Right lobe of liver (tissue), 6 donors: Measurements from ENCODE around the gene STAB1. TPM values are rescaled to one million over a fixed set of nuclear protein-coding genes. Genes with fewer than 3 reads are reported as not detected.

Experiments
- ATAC-seq, 4 donors: fragments of 200-7000 bp; cut with Tn5 transposase; one replicate each; pipeline ENCODE4 v1.9.1; 2020; ENCODE audit warnings: mild to moderate bottlenecking in 4 of 4, moderate library complexity in 4 of 4
- DNase-seq, 3 donors: peaks; one replicate each; pipeline ENCODE4 v3.0.0-alpha.2; 2020
- H3K27ac ChIP-seq, 3 donors: fragments of 200-600 bp; one replicate each; pipeline ENCODE4 v1.8.0; 2022
- H3K27me3 ChIP-seq, 2 donors: fragments of 200-600 bp; one replicate each; pipeline ENCODE4 v1.8.0; 2022
- H3K36me3 ChIP-seq, 4 donors: fragments of 200-600 bp; sonication (generic) in 1 of 4; one replicate each; pipeline versions ENCODE4 v1.5.1 to v1.8.0; 2017 to 2022; ENCODE audit warnings: control low read depth in 1 of 4
- H3K4me1 ChIP-seq, 4 donors: fragments of 200-600 bp; sonication (generic) in 1 of 4; one replicate each; pipeline versions ENCODE4 v1.5.1 to v1.8.0; 2017 to 2022; ENCODE audit warnings: control low read depth in 1 of 4
- H3K4me3 ChIP-seq, 3 donors: fragments of 200-600 bp; one replicate each; pipeline ENCODE4 v1.8.0; 2022
- H3K9me3 ChIP-seq, 4 donors: fragments of 200-600 bp; sonication (generic) in 1 of 4; one replicate each; pipeline versions ENCODE4 v1.5.1 to v1.8.0; 2017 to 2022; ENCODE audit warnings: control low read depth in 1 of 4
- POLR2A ChIP-seq: fragments of 450-650 bp; IDR thresholded peaks from one replicate; pipeline ENCODE4 v1.6.1; 2017; ENCODE audit warnings: antibody characterized with exemption, mild to moderate bottlenecking
- WGBS: methylation state at CpG from one replicate; pipeline ENCODE4 v1.1.6; 2018; ENCODE audit warnings: low coverage, low lambda C conversion rate; ENCODE audit not compliant: insufficient coverage; ENCODE audit errors: missing lambda C conversion rate; 5-methylcytosine and 5-hydroxymethylcytosine counted together
- intact Hi-C, 2 donors: fragments of 100-400 bp; cut with DNase I; formaldehyde crosslinking; loops; one replicate each; pipeline versions ENCODE4 v1.11.2 to v1.14.1; 2022
- total RNA-seq, 6 experiments: library from RNA; depleted of rRNA in 2 of 6; stranded (reverse); fragments of >200 nt in 2 of 6; fragmentation: NEBNext Ultra II Directional in 3 of 6; extraction: Animal tissue kit (Norgen Biotek cat#: 25700) in 3 of 6; gene quantifications; one replicate each; pipeline versions ENCODE4 v1.1.0 to v1.2.4, GENCODE V29; 2016 to 2023
- TF ChIP-seq, protein P1 (sequence below), 4 donors: fragments of 200-600 bp in 3 of 4; fragments of 450-650 bp in 1 of 4; IDR thresholded peaks; one replicate each; pipeline versions ENCODE4 v1.5.1 to v1.8.0; 2016 to 2022; ENCODE audit warnings: antibody characterized with exemption in 4 of 4, mild to moderate bottlenecking in 2 of 4
- donor health status: DM: no; HTN: yes; CAD: no.
- donor health status: DM: no; HTN: no; CAD: no.
- donor health status: DM: no; HTN: no; CAD: no.
- donor health status: DM: no; HTN: yes; CAD: no.
- donor health status: DM: no; HTN: yes; CAD: no.

The STAB1 gene
- total RNA-seq, 6 experiments from 2014 or later = 60.7 to 268 (median 92.5) TPM

GRCh38 chr3:52512105-52512504 is 17.0 kb downstream of the STAB1 start:
- TF ChIP-seq, protein P1, sequence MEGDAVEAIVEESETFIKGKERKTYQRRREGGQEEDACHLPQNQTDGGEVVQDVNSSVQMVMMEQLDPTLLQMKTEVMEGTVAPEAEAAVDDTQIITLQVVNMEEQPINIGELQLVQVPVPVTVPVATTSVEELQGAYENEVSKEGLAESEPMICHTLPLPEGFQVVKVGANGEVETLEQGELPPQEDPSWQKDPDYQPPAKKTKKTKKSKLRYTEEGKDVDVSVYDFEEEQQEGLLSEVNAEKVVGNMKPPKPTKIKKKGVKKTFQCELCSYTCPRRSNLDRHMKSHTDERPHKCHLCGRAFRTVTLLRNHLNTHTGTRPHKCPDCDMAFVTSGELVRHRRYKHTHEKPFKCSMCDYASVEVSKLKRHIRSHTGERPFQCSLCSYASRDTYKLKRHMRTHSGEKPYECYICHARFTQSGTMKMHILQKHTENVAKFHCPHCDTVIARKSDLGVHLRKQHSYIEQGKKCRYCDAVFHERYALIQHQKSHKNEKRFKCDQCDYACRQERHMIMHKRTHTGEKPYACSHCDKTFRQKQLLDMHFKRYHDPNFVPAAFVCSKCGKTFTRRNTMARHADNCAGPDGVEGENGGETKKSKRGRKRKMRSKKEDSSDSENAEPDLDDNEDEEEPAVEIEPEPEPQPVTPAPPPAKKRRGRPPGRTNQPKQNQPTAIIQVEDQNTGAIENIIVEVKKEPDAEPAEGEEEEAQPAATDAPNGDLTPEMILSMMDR (IDR thresholded peaks at IDR 0.05) = no peak
- TF ChIP-seq POLR2A = no peak
- 34% methylated on average over 3 of the region's 8 CpGs for whole genome bisulfite sequencing
- ATAC-seq (no peak), DNase-seq (no peak)
- Histone ChIP-seq H3K4me1 (no peaks in the 10 kb centered on the region), H3K27ac (no peak overlapping the region), H3K36me3 (no peaks in the 10 kb centered on the region), H3K4me3 (no peak overlapping the region), H3K27me3 (no peaks in the 10 kb centered on the region), H3K9me3 (no peaks in the 10 kb centered on the region)
- intact Hi-C loops = no loop called here

DNA sequence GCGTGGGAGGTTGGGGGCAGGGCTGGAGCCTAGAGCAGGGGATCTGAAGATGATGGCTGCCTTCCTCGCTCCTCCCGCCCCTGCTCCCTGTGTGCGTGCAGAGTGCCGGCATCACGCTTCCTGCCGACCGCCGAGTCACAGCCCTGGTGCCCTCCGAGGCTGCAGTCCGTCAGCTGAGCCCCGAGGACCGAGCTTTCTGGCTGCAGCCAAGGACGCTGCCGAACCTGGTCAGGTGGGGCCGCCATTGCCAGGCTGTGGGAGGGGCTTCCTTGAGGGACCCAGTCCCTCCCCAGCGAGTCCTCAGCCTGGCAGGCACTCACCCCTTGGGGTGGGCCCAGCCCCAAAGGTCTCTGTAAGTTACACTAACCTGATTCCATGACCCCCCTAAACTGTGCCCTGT is 17.6 kb downstream of the STAB1 start:
- DNase-seq = no peak
- Histone ChIP-seq H3K27me3 (no peaks in the 10 kb centered on the region), H3K27ac (no peak overlapping the region), H3K4me3 (no peak overlapping the region), H3K36me3 (no peaks in the 10 kb centered on the region), H3K4me1 (no peaks in the 10 kb centered on the region), H3K9me3 (no peaks in the 10 kb centered on the region)
- WGBS = 73% methylated on average over 13 of the region's 17 CpGs
- intact Hi-C loops = no loop called here
- no peak for TF ChIP-seq POLR2A
- TF ChIP-seq, protein P1 (IDR thresholded peaks at IDR 0.05) = no peak
- no peak for ATAC-seq

DNA sequence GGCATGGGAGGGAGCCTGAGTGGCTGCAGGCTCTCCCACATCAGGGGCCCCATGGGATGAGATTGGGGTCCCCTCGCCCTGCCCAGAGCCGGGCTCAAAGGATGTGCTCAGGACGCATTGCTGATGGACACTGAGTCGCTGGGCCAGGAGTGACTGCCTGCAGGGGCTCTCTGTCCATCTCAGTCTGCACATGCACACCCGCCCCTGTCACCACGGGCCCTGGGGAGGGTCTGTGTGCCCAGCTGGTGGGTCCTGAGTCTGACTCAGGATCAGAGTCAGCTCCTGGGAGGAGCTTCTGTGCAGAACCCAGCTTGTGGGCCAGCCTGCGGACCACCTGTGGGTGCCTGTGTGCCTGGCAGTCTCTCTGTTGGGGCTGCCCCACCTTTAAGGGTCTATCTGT is 18.1 kb downstream of the STAB1 start:
- no peak for ATAC-seq
- Histone ChIP-seq H3K27me3 (no peaks in the 10 kb centered on the region), H3K36me3 (no peaks in the 10 kb centered on the region), H3K9me3 (no peaks in the 10 kb centered on the region), H3K4me1 (no peaks in the 10 kb centered on the region), H3K4me3 (no peak overlapping the region), H3K27ac (no peak overlapping the region)
- TF ChIP-seq POLR2A = no peak
- TF ChIP-seq, protein P1 (IDR thresholded peaks at IDR 0.05) = no peak
- no CpG with 5 or more reads among the region's 7 CpGs for WGBS
- intact Hi-C loops = no loop called here
- DNase-seq = no peak

- Histone ChIP-seq H3K27ac (no peak overlapping the region), H3K27me3 (no peaks in the 10 kb centered on the region), H3K9me3 (no peaks in the 10 kb centered on the region), H3K36me3 (no peaks in the 10 kb centered on the region), H3K4me1 (no peaks in the 10 kb centered on the region), H3K4me3 (no peak overlapping the region)
- ATAC-seq (no peak), DNase-seq (no peak)
- WGBS = 67% methylated on average over 1 of the region's 11 CpGs
- TF ChIP-seq, protein P1 (IDR thresholded peaks at IDR 0.05) = no peak
- no peak for TF ChIP-seq POLR2A
- intact Hi-C loops = no loop called here
Observed at GRCh38 chr3:52514576-52514975, 19.4 kb downstream of the STAB1 start.

DNA sequence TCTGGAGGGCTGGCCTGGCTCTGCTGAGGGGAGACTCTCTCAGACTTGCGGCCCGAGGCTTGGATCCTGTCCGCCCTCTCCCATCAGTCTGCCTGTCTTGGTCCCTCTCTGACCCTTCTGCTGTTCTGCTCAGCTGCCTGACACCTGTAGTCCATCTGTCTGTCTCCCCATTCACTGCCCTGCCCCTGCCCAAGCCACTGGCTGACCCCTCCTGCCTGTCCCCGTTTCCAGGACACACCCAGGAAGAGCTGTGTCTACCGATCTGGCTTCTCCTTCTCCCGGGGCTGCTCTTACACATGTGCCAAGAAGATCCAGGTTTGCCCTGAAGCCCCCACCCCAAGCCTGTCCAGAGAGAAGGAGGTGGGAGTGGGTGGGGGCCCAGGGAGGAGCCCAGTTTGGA is 20.1 kb downstream of the STAB1 start:
- no peaks in the 10 kb centered on the region for H3K27me3 ChIP-seq
- no peak overlapping the region for H3K4me3 ChIP-seq
- H3K36me3 ChIP-seq = no peaks in the 10 kb centered on the region
- TF ChIP-seq POLR2A = no peak
- TF ChIP-seq, protein P1 (IDR thresholded peaks at IDR 0.05) = no peak
- intact Hi-C loops = no loop called here
- 0% methylated on average over 3 of the region's 6 CpGs for WGBS
- ATAC-seq = no peak
- no peaks in the 10 kb centered on the region for H3K4me1 ChIP-seq
- no peak overlapping the region for H3K27ac ChIP-seq
- DNase-seq = no peak
- no peaks in the 10 kb centered on the region for H3K9me3 ChIP-seq
